Lower leg skin (tissue), 3 donors: ENCODE measurements around the gene ZDHHC17.

Experiments used
- CTCF ChIP-seq, 3 donors: fragments of 450-650 bp; IDR thresholded peaks; one replicate each; pipeline ENCODE4 v1.5.1; 2016; ENCODE audit warnings: antibody characterized with exemption in 3 of 3, mild to moderate bottlenecking in 3 of 3, moderate library complexity in 2 of 3
- POLR2A ChIP-seq, 2 donors: fragments of 450-650 bp; IDR thresholded peaks; one replicate each; pipeline ENCODE4 v1.6.1; 2016 to 2017; ENCODE audit warnings: antibody characterized with exemption in 2 of 2, mild to moderate bottlenecking in 1 of 2, moderate library complexity in 1 of 2

- TF ChIP-seq CTCF (IDR thresholded peaks at IDR 0.05): no peak
- no peak for TF ChIP-seq POLR2A (IDR thresholded peaks at IDR 0.05)
These were observed 102.2 kb downstream of the ZDHHC17 start for GRCh38 chr12:76866151-76866567.
